Measurements from ENCODE around the gene PSMA2.

DNA sequence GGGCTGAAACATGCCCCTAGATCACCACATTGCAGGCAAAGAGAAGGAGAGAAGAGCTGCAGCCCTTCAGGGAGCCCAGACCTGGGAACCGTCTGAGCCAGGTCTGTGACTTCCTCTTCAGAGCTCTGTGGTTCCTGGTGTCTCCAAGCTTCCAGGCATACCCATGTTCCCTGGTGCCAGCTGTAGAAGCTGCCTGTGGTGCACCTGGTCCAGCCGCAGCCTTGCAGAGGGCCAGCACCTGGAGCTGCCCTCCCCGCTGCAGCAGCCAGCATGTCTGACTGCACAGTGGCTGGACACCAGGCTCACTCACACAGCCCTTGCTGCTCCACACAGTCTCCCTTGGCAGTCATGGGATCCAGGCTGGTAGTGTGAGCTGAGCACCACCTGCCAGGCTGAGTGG, 53.7 kb downstream of the PSMA2 start:
- TF ChIP-seq, protein P1, sequence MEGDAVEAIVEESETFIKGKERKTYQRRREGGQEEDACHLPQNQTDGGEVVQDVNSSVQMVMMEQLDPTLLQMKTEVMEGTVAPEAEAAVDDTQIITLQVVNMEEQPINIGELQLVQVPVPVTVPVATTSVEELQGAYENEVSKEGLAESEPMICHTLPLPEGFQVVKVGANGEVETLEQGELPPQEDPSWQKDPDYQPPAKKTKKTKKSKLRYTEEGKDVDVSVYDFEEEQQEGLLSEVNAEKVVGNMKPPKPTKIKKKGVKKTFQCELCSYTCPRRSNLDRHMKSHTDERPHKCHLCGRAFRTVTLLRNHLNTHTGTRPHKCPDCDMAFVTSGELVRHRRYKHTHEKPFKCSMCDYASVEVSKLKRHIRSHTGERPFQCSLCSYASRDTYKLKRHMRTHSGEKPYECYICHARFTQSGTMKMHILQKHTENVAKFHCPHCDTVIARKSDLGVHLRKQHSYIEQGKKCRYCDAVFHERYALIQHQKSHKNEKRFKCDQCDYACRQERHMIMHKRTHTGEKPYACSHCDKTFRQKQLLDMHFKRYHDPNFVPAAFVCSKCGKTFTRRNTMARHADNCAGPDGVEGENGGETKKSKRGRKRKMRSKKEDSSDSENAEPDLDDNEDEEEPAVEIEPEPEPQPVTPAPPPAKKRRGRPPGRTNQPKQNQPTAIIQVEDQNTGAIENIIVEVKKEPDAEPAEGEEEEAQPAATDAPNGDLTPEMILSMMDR (IDR thresholded peaks at IDR 0.05 in 4 of 5, conservative IDR thresholded peaks at IDR 0.05 in 1 of 5) = no peak
- no peak for TF ChIP-seq POLR2A (IDR thresholded peaks at IDR 0.05)

Measured in gastrocnemius medialis (tissue), 4 donors.